Upper lobe of left lung (tissue), 4 donors: ENCODE data around the gene ARID3B.

Experiments used
- EP300 ChIP-seq, 4 donors: sonication (generic); formaldehyde crosslinking; IDR thresholded peaks; one replicate each; pipeline ENCODE4 v1.5.1; 2017; ENCODE audit warnings: antibody characterized with exemption in 4 of 4, control low read depth in 2 of 4
- POLR2AphosphoS5 ChIP-seq, 2 donors: sonication (generic); formaldehyde crosslinking; IDR thresholded peaks; one replicate each; pipeline ENCODE4 v1.5.1; 2017; ENCODE audit warnings: antibody characterized with exemption in 2 of 2
- TF ChIP-seq, protein P1 (sequence below), 6 experiments: fragments of 450-650 bp in 4 of 6; fragments of 200-600 bp in 2 of 6; sonication (generic) in 2 of 6; IDR thresholded peaks; one replicate each; pipeline ENCODE4 v1.5.1; 2016 to 2019; ENCODE audit warnings: antibody characterized with exemption in 6 of 6

DNA sequence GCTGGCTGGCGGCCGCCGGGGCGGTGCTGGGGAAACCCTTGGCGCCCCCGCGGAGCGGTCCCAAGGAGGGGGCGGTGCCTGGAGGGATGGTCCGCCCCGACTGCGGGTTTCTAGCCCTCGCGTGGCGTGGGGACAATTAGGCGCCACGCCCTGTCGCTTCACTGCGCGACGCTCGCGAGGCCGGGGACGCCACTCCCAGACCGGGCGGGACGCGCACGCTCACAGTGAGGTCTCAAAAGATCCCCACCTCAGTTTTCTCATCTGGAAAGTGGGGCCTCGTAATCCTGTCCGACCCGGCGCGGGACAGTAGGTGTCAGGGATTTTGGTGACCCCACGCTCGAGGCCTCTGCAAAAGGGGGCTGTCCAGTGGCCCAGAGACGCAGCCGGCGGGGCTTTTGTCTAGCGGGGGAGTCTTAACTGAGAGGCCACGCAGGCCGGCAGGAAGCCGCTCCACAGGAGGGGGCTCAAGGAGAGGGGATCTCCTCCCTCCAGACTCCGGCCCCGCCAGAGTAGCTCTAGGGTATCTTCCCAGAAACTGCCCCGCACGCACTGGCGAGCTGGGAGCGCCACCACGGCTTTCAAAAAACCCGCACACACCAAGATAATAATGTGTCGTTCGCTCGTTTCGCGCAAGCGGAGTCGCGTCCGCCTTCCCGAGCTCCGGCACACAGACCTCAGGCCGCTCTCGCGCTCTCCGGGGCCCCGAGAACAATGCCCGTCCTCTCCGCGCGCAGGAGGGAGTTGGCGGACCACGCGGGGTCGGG, 73.9 kb downstream of the ARID3B start:
- peak in 1 of 2 donors; percentile 70 for TF ChIP-seq POLR2AphosphoS5 (IDR thresholded peaks at IDR 0.05)
- TF ChIP-seq, protein P1, sequence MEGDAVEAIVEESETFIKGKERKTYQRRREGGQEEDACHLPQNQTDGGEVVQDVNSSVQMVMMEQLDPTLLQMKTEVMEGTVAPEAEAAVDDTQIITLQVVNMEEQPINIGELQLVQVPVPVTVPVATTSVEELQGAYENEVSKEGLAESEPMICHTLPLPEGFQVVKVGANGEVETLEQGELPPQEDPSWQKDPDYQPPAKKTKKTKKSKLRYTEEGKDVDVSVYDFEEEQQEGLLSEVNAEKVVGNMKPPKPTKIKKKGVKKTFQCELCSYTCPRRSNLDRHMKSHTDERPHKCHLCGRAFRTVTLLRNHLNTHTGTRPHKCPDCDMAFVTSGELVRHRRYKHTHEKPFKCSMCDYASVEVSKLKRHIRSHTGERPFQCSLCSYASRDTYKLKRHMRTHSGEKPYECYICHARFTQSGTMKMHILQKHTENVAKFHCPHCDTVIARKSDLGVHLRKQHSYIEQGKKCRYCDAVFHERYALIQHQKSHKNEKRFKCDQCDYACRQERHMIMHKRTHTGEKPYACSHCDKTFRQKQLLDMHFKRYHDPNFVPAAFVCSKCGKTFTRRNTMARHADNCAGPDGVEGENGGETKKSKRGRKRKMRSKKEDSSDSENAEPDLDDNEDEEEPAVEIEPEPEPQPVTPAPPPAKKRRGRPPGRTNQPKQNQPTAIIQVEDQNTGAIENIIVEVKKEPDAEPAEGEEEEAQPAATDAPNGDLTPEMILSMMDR (IDR thresholded peaks at IDR 0.05), result no peak
- no peak for TF ChIP-seq EP300 (IDR thresholded peaks at IDR 0.05)
